Measurements from ENCODE around the gene SCGB3A2.

The SCGB3A2 gene

DNA sequence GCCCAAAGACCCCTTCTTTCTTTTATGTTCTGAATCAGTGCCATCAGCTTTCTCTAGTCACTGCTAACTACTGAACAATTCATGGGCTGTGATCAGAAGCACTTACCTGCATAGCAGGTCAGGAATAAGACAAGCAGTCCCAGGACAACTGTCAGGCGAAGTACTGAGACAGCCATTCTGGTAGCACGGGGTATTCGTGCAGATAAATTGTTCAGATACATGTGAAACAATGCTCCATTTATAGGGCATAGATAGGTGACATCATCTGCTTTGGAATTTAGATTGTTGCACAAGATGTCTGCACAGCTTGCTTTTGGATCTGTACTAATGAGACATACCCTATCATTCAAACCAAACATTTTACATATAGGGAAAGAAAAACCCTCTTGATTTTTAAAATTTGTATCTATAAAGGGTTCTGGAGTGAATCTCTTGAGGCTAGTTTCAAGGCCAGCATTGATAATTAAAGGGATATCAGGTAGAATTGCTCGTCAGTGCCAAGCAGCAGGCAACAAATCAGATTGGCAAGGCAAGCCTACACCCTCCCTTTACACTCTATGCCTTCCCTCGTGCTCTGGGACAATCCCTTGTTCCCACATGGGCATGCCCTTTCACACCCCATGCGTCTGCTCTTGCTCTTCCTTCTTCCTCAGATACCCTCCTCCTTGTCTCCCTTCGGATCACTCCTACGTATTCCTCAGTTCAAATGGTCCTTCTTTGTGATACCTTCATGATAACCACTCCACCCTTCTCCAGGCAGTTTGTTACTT lies 28.0 kb downstream of the SCGB3A2 start, which contains the start of gene C5orf46:
Gene C5orf46 (minus strand): TSS at position 213 of the 770 bp plus-strand sequence. CDS start 37 bp downstream, at position 176.
- no peak for DNase-seq

DNA sequence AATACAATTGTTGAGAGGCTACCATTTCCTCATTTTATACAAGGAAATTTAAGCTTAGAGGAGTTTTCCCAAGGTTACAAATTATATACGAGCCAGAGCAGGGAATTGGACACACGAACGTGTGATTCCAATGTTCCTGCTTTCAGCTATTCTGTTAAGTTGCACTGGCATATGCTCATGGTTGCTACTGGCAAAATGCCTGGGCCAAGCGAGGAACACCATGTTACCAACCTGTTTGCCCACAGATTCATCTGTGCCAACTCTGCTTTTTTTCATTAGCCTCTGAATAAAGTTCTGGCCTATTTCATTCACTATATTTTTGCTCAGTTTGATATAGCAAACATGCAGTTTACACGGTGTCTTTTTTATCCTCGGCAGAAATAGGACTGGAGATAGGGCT lies 32.9 kb downstream of the SCGB3A2 start:
- no peak for DNase-seq

DNA sequence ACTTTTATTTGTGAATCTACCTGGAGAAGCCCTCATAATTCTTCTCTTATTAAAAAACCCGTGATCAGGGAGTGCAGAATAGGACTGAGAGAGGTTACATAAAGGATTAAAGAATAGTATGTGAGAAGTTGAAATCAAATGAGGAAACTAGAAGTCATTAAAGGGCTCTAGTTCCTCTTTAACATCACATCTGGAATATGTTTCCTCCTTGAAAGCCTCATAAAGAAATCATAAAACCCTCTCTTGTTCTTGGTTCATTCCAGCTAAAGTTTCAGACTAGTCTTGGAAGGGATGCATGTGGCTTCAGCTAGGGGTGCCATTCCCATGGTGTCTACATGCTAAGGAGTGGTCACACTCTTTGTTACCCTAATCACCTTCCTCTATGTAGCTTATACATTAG lies 33.5 kb downstream of the SCGB3A2 start:
- no peak for DNase-seq

DNA sequence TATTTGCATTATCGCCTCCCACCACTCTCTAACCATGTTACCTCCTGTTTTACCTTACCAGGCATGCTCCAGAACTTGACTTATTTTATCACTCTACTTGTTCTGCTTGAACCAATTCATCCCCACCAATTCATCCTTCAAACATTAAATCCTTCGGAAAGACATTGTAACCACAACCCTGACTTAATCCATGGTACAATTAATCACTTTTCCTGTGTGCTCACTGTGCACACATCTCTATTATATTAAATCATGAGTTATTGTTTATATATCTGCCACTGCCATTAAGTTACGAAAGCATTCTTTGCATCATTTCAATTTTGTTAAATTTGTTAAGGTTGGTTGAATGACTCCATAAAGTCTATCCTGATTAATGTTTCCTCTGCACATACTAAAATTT lies 35.3 kb downstream of the SCGB3A2 start:
- no peak for DNase-seq

GRCh38 chr5:147918101-147918685 lies 39.7 kb downstream of the SCGB3A2 start:
- no peak for DNase-seq

DNA sequence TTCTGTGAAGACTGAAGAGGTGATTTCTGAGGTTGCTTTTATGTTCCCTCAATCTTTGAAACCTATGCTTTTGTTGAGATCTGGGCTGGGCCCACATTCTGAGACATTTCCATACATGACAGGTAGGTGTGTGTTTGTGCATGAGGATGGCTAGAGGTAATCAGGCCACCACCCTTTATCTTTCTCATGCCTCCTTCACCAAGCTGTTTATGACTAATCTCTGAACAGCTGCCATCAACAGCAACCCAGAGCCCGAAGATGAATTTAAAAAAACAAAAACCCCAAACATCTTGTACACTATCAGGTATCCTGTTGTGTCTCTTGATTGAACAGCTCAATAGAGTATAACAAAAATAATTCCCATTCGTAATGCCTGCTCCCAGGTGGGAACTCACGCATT lies 40.4 kb downstream of the SCGB3A2 start:
- no peak for DNase-seq

GRCh38 chr5:147920420-147921030 lies 42.0 kb downstream of the SCGB3A2 start:
- no peak for DNase-seq

- no peak for DNase-seq
These were observed 42.6 kb downstream of the SCGB3A2 start for GRCh38 chr5:147921136-147921535.

- DNase-seq = no peak
These were observed 46.5 kb downstream of the SCGB3A2 start for GRCh38 chr5:147925020-147925419.

DNA sequence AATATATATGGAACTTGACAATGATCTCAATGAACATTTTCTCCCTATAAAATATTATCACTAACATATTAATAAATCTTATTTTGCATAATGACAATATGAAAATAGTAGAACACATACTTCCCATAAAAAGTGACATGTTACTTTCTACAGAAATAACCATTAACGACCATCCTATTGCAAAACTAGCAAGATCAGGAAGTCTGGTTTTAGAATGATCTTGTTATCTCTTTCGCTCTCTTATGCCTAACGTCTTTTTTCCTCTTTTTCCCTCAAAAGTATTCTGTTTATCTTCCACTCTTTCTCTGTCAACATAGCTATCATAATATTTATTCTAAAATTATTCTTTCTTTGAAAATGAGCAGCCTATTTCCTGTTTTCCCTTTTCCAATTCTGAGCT lies 49.4 kb downstream of the SCGB3A2 start:
- DNase-seq = no peak

DNA sequence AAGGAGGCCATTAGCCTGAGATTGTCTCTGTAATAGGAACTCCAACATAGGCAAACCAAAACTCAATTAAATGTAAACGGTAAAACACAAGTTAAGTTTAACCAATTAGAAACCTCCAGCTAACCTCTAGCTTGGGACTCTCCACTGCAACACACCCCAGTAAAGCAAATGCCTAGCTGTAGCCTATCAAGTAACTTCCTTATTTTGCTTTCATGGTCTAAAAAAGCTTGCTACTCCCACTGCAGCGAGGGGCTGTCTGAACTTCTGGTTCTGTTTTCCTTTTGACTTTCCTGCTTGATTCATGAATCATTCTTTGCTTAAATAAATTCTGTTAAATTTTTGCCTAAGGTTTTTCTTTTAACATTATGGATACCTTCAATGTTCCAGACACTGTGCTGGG lies 52.3 kb downstream of the SCGB3A2 start:
- DNase-seq = no peak
